OCI-LY3 (cell line): ENCODE data around the gene PGAP6.

Experiments
- CTCF ChIP-seq: fragments of 200-600, 300-600 bp; sonication (generic); IDR thresholded peaks from 2 replicates; pipeline ENCODE4 v1.5.1; 2014; ENCODE audit warnings: antibody characterized with exemption, low read length, low read depth
- EZH2phosphoT487 ChIP-seq: fragments of 200-600 bp; shearing (Covaris generic); IDR thresholded peaks from 2 replicates; pipeline ENCODE4 v1.6.1; 2018; ENCODE audit warnings: antibody characterized with exemption, mixed run types, low read depth

- TF ChIP-seq CTCF (no peak), EZH2phosphoT487 (no peak)
Observed at GRCh38 chr16:407253-407652, 25.5 kb upstream of the PGAP6 start.
